Endothelial cell of umbilical vein (primary cell): ENCODE results near the gene BBX.

Experiments used
- EZH2 ChIP-seq: IDR thresholded peaks from 2 replicates; pipeline ENCODE4 v1.6.1; 2012; ENCODE audit warnings: borderline replicate concordance, low read depth, mild to moderate bottlenecking, moderate library complexity, low read length, inconsistent platforms; ENCODE audit not compliant: severe bottlenecking
- FOS ChIP-seq: IDR thresholded peaks from 2 replicates; pipeline ENCODE4 v1.6.1; 2011; ENCODE audit warnings: mild to moderate bottlenecking, low read length, moderate library complexity, borderline replicate concordance; ENCODE audit not compliant: insufficient read depth
- GATA2 ChIP-seq: IDR thresholded peaks from 2 replicates; pipeline ENCODE4 v1.7.0; 2011; ENCODE audit warnings: low read depth, mild to moderate bottlenecking, moderate library complexity, mixed read lengths, low read length; ENCODE audit not compliant: insufficient read length, insufficient read depth
- JUN ChIP-seq: IDR thresholded peaks from 2 replicates; pipeline ENCODE4 v1.6.1; 2011; ENCODE audit warnings: borderline replicate concordance, low read depth; ENCODE audit not compliant: insufficient read length, insufficient read depth
- MAX ChIP-seq: IDR thresholded peaks from 2 replicates; pipeline ENCODE4 v1.6.1; 2011; ENCODE audit not compliant: insufficient read depth, insufficient read length
- POLR2A ChIP-seq: IDR thresholded peaks from 2 replicates; pipeline ENCODE4 v1.6.1; 2012; ENCODE audit warnings: low read depth, mild to moderate bottlenecking, control low read depth, low read length
- POLR2AphosphoS5 ChIP-seq: IDR thresholded peaks from 2 replicates; pipeline ENCODE4 v1.6.1; 2012; ENCODE audit warnings: low read depth, mild to moderate bottlenecking, control low read depth, low read length, moderate library complexity; ENCODE audit not compliant: insufficient read depth
- TF ChIP-seq, protein P1 (sequence below), 2 donors: IDR thresholded peaks; 1 replicate in 1 of 2; 2 replicates in 1 of 2; pipeline ENCODE4 v1.5.1; 2011; ENCODE audit warnings: low read length in 2 of 2, mild to moderate bottlenecking in 2 of 2, moderate library complexity in 2 of 2, control low read depth in 1 of 2, inconsistent platforms in 1 of 2, low read depth in 1 of 2; ENCODE audit not compliant: insufficient read depth in 1 of 2; ENCODE audit errors: extremely low read depth in 1 of 2

DNA sequence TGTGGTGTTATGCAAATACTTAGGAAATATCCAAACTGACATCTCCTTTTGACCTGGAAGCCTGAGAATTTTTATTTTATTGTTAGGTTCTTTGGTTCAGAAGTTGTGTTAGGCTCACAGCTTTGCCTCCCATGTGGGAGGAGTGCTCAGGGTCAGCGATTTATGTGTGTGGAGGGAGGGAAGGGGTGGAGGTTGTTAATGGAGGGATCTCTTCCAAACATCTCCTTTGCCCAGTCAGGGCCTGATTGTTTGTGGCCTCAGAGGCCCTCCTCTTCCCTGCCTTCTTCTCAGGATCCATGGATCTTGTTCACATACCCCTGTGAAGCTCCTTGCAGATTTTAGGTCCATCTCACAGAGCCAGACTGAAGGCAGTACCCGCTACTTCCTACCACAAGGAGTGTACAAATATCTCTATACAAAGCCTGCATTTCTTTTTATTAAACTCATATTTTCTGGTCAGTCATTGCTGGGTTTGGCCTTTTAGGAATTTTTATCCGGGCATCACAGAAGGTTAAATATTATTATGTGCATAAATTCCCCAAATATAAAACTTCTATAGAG, 40.3 kb downstream of the BBX start:
- TF ChIP-seq POLR2A (no peak), POLR2AphosphoS5 (no peak), EZH2 (no peak), MAX (no peak), FOS (no peak), GATA2 (no peak), JUN (no peak)
- TF ChIP-seq, protein P1, sequence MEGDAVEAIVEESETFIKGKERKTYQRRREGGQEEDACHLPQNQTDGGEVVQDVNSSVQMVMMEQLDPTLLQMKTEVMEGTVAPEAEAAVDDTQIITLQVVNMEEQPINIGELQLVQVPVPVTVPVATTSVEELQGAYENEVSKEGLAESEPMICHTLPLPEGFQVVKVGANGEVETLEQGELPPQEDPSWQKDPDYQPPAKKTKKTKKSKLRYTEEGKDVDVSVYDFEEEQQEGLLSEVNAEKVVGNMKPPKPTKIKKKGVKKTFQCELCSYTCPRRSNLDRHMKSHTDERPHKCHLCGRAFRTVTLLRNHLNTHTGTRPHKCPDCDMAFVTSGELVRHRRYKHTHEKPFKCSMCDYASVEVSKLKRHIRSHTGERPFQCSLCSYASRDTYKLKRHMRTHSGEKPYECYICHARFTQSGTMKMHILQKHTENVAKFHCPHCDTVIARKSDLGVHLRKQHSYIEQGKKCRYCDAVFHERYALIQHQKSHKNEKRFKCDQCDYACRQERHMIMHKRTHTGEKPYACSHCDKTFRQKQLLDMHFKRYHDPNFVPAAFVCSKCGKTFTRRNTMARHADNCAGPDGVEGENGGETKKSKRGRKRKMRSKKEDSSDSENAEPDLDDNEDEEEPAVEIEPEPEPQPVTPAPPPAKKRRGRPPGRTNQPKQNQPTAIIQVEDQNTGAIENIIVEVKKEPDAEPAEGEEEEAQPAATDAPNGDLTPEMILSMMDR (IDR thresholded peaks at IDR 0.05; ENCODE audit: extremely low read depth in 1 of 2, insufficient read depth in 1 of 2, low read depth in 1 of 2, low read length in 2 of 2) = no peak
